IMR-90 (cell line): ENCODE measurements around the gene ARMC3. TPM values are rescaled to one million over a fixed set of nuclear protein-coding genes. Genes with fewer than 3 reads are reported as not detected.

Source experiments
- ATAC-seq: fragments of 200-7000 bp; cut with Tn5 transposase; 2 replicates; pipeline ENCODE4 v1.9.1; 2020; ENCODE audit warnings: low read depth, mild to moderate bottlenecking, moderate library complexity
- BruUV-seq: library from RNA; stranded (reverse); fragments of 400-500 nt; replicated peaks from 2 replicates; lab custom pipeline; 2021; lab: Mats Ljungman, UMichigan
- CTCF ChIA-PET: fragments of 300-600 bp; formaldehyde crosslinking; extraction: SDS; loops from one replicate; lab custom pipeline; 2021; ENCODE audit warnings: antibody characterized with exemption; lab: Yijun Ruan, JAX
- POLR2A ChIA-PET: fragments of 300-600 bp; sonication (Branson Sonifier 250); formaldehyde crosslinking; loops from one replicate; lab custom pipeline; 2022; ENCODE audit warnings: antibody characterized with exemption; ENCODE audit not compliant: unreplicated experiment; lab: Charles Lee
- DNase-seq: peaks from one replicate; pipeline ENCODE4 v3.0.0; 2013
- H2AFZ ChIP-seq: replicated peaks from 2 replicates; pipeline ENCODE3; 2013; ENCODE audit warnings: low read length, mild to moderate bottlenecking; ENCODE audit not compliant: poor library complexity
- H2AK5ac ChIP-seq: 2 replicates; pipeline ENCODE4 v1.6.1; 2013; ENCODE audit warnings: low read depth, low read length, inconsistent platforms
- H2AK9ac ChIP-seq: replicated peaks from 2 replicates; pipeline ENCODE3; 2013; ENCODE audit warnings: mild to moderate bottlenecking, low read depth, low read length, moderate library complexity; ENCODE audit not compliant: poor library complexity
- H2BK120ac ChIP-seq: 2 replicates; pipeline ENCODE4 v1.6.1; 2013; ENCODE audit warnings: low read depth, low read length, inconsistent platforms
- H2BK15ac ChIP-seq: 3 replicates; pipeline ENCODE4 v1.6.1; 2013; ENCODE audit warnings: low read depth, low read length, inconsistent platforms
- H2BK20ac ChIP-seq: 2 replicates; pipeline ENCODE4 v1.6.1; 2013; ENCODE audit warnings: low read depth, mild to moderate bottlenecking, inconsistent platforms, low read length, moderate library complexity
- H2BK5ac ChIP-seq: 2 replicates; pipeline ENCODE4 v1.6.1; 2013; ENCODE audit warnings: mild to moderate bottlenecking, low read depth, low read length, inconsistent platforms; ENCODE audit not compliant: poor library complexity, severe bottlenecking
- H3K14ac ChIP-seq: replicated peaks from 2 replicates; pipeline ENCODE4 v1.6.1; 2013; ENCODE audit warnings: low read depth, low read length, inconsistent platforms
- H3K18ac ChIP-seq: 2 replicates; pipeline ENCODE4 v1.6.1; 2013; ENCODE audit warnings: low read depth, low read length, control low read depth
- H3K23ac ChIP-seq: 2 replicates; pipeline ENCODE4 v1.6.1; 2013; ENCODE audit warnings: low read depth, low read length, inconsistent platforms
- H3K27ac ChIP-seq: 2 replicates; pipeline ENCODE4 v1.5.1; 2013; ENCODE audit warnings: mild to moderate bottlenecking, control low read depth, low read length; ENCODE audit not compliant: insufficient read depth
- H3K27me3 ChIP-seq: 2 replicates; pipeline ENCODE4 v1.6.1; 2013; ENCODE audit warnings: low read length; ENCODE audit not compliant: control insufficient read depth, insufficient read depth
- H3K36me3 ChIP-seq: 2 replicates; pipeline ENCODE4 v1.6.1; 2013; ENCODE audit warnings: low read length, mixed read lengths; ENCODE audit not compliant: control insufficient read depth, insufficient read depth
- H3K4ac ChIP-seq: 2 replicates; pipeline ENCODE4 v1.6.1; 2013; ENCODE audit warnings: low read depth, low read length, inconsistent platforms
- H3K4me1 ChIP-seq: 2 replicates; pipeline ENCODE4 v1.6.1; 2013; ENCODE audit warnings: low read length, mixed read lengths; ENCODE audit not compliant: control insufficient read depth, insufficient read depth
- H3K4me2 ChIP-seq: 2 replicates; pipeline ENCODE4 v1.6.1; 2013; ENCODE audit warnings: low read depth, mild to moderate bottlenecking, control low read depth, low read length, moderate library complexity
- H3K4me3 ChIP-seq: 2 replicates; pipeline ENCODE4 v1.5.1; 2013; ENCODE audit warnings: low read depth, mild to moderate bottlenecking, control low read depth, low read length, moderate library complexity; ENCODE audit not compliant: insufficient read depth
- H3K56ac ChIP-seq: 2 replicates; pipeline ENCODE4 v1.6.1; 2013; ENCODE audit warnings: low read length, inconsistent platforms; ENCODE audit not compliant: insufficient read depth; ENCODE audit errors: extremely low read depth
- H3K79me1 ChIP-seq, 2 experiments: 2 replicates each; pipeline ENCODE4 v1.6.1; 2013; ENCODE audit warnings: low read length in 2 of 2, inconsistent platforms in 1 of 2, low read depth in 1 of 2
- H3K9ac ChIP-seq: 2 replicates; pipeline ENCODE4 v1.6.1; 2013; ENCODE audit warnings: low read depth, low read length, control low read depth
- H3K9me1 ChIP-seq: 2 replicates; pipeline ENCODE4 v1.6.1; 2013; ENCODE audit warnings: low read length, inconsistent platforms; ENCODE audit not compliant: insufficient read depth
- H3K9me3 ChIP-seq: 2 replicates; pipeline ENCODE4 v1.6.1; 2013; ENCODE audit warnings: low read length; ENCODE audit not compliant: control insufficient read depth, insufficient read depth
- H4K20me1 ChIP-seq: 2 replicates; pipeline ENCODE4 v1.6.1; 2013; ENCODE audit warnings: low read length, inconsistent platforms; ENCODE audit not compliant: insufficient read depth
- H4K5ac ChIP-seq: 2 replicates; pipeline ENCODE4 v1.6.1; 2013; ENCODE audit warnings: mild to moderate bottlenecking, low read depth, low read length, control low read depth
- H4K8ac ChIP-seq, 2 experiments: 2 replicates each; pipeline ENCODE4 v1.6.1; 2013; ENCODE audit warnings: low read depth in 2 of 2, low read length in 2 of 2, control low read depth in 1 of 2, inconsistent platforms in 1 of 2
- H4K91ac ChIP-seq: 2 replicates; pipeline ENCODE4 v1.6.1; 2013; ENCODE audit warnings: low read depth, low read length, inconsistent platforms; ENCODE audit not compliant: insufficient read depth
- BHLHE40 ChIP-seq: fragments of 150-350 bp; IDR thresholded peaks from 2 replicates; pipeline ENCODE4 v1.6.1; 2016; ENCODE audit warnings: mild to moderate bottlenecking, low read depth, low read length
- CEBPB ChIP-seq: IDR thresholded peaks from 2 replicates; pipeline ENCODE4 v1.6.1; 2012; ENCODE audit warnings: low read depth, low read length, improper control_type of control experiment
- ELK1 ChIP-seq: fragments of 150-350 bp; IDR thresholded peaks from 2 replicates; pipeline ENCODE4 v1.6.1; 2016; ENCODE audit warnings: low read depth, mild to moderate bottlenecking, low read length, moderate library complexity, borderline replicate concordance
- FOS ChIP-seq: fragments of 150-350 bp; IDR thresholded peaks from 2 replicates; pipeline ENCODE4 v1.6.1; 2016; ENCODE audit warnings: low read depth, low read length
- MAFK ChIP-seq: IDR thresholded peaks from 2 replicates; pipeline ENCODE4 v1.6.1; 2012; ENCODE audit warnings: low read depth, low read length, improper control_type of control experiment
- MAZ ChIP-seq: IDR thresholded peaks from 2 replicates; pipeline ENCODE4 v1.6.1; 2012; ENCODE audit warnings: low read depth, mild to moderate bottlenecking, low read length, improper control_type of control experiment, moderate library complexity, borderline replicate concordance
- NFE2L2 ChIP-seq: fragments of 150-350 bp; IDR thresholded peaks from 2 replicates; pipeline ENCODE4 v1.6.1; 2016; ENCODE audit warnings: low read depth, mild to moderate bottlenecking, low read length
- POLR2A ChIP-seq: IDR thresholded peaks from 2 replicates; pipeline ENCODE4 v1.6.1; 2012; ENCODE audit warnings: mild to moderate bottlenecking, low read depth, low read length
- RAD21 ChIP-seq: IDR thresholded peaks from 2 replicates; pipeline ENCODE4 v1.6.1; 2012; ENCODE audit warnings: low read length, improper control_type of control experiment
- RCOR1 ChIP-seq: IDR thresholded peaks from 2 replicates; pipeline ENCODE4 v1.6.1; 2012; ENCODE audit warnings: mild to moderate bottlenecking, low read length, improper control_type of control experiment; ENCODE audit not compliant: insufficient replicate concordance
- RFX5 ChIP-seq: IDR thresholded peaks from 2 replicates; pipeline ENCODE4 v1.8.0; 2012; ENCODE audit warnings: low read depth, mild to moderate bottlenecking, low read length, moderate library complexity
- SMC3 ChIP-seq: fragments of 150-350 bp; IDR thresholded peaks from 2 replicates; pipeline ENCODE4 v1.6.1; 2016; ENCODE audit warnings: low read depth, mild to moderate bottlenecking, antibody characterized with exemption, low read length, moderate library complexity
- WGBS, 2 experiments: methylation state at CpG; one replicate each; pipeline versions ENCODE4 v1.1.5 to v1.1.7; 2013; ENCODE audit warnings: missing lambda C conversion rate in 2 of 2; ENCODE audit not compliant: insufficient read length in 1 of 2; ENCODE audit errors: extremely low coverage in 2 of 2; 5-methylcytosine and 5-hydroxymethylcytosine counted together
- dilution Hi-C: fragments of 300-500 bp; cut with HindIII; formaldehyde crosslinking; loops from one replicate; pipeline ENCODE4 v1.14.3; 2018; ENCODE audit warnings: low sequenced_read_pairs; ENCODE audit not compliant: unreplicated experiment
- in situ Hi-C: fragments of 300-500 bp; cut with MboI; formaldehyde crosslinking; loops from 3 replicates; pipeline ENCODE4 v1.14.3; 2019; ENCODE audit warnings: low sequenced_read_pairs, inconsistent platforms, mixed read lengths
- intact Hi-C: fragments of 100-400 bp; cut with micrococcal nuclease; formaldehyde crosslinking; loops from 2 replicates; pipeline ENCODE4 v1.10.0; 2022
- polyA plus RNA-seq, 3 experiments: library from polyadenylated mRNA; depleted of rRNA; stranded (reverse); fragments of >200 nt; gene quantifications; 2 replicates each; pipeline ENCODE4 v1.2.3, GENCODE V29; 2012; ENCODE audit warnings: low replicate concordance in 1 of 3
- total RNA-seq: library from RNA; depleted of rRNA; stranded (reverse); fragments of >200 nt; gene quantifications from 2 replicates; pipeline ENCODE4 v1.2.3, GENCODE V29; 2012
- TF ChIP-seq, protein P1 (sequence below): fragments of 150-350 bp; IDR thresholded peaks from 2 replicates; pipeline ENCODE4 v1.6.1; 2017; ENCODE audit warnings: mild to moderate bottlenecking, antibody characterized with exemption, low read length, low read depth

The ARMC3 gene
- total and polyA plus RNA-seq, 2 of the 4 experiments (the other 2 are of a cell fraction): not detected

DNA sequence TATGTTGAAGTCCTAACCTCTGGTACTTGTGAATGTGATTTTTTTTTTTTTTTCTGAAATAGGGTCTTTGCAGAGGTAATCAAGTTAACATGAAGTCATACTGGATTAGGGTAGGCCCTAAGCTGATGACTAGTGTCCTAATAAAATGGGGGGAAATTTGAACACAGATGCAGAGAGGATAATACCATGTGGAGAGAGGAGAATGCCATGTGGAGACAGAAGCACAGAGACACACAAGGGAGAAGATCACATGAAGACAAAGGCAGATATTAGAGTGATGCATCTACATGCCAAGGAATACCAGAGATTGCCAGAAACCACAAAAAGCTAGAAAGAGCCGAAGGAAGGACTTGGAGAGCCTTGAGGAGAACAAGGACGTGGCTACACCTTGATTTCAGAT is 28.5 kb upstream of the ARMC3 start:
- no peaks in the 10 kb centered on the region for H3K4me1 ChIP-seq
- no peak overlapping the region for H3K18ac ChIP-seq
- in situ Hi-C loops: no loop called here
- no peak overlapping the region for H2BK5ac ChIP-seq
- H3K9ac ChIP-seq: no peak overlapping the region
- no peak overlapping the region for H2AK9ac ChIP-seq
- no peak overlapping the region for H2BK20ac ChIP-seq
- TF ChIP-seq NFE2L2: no peak
- TF ChIP-seq MAFK: no peak
- TF ChIP-seq BHLHE40: no peak
- TF ChIP-seq, protein P1, sequence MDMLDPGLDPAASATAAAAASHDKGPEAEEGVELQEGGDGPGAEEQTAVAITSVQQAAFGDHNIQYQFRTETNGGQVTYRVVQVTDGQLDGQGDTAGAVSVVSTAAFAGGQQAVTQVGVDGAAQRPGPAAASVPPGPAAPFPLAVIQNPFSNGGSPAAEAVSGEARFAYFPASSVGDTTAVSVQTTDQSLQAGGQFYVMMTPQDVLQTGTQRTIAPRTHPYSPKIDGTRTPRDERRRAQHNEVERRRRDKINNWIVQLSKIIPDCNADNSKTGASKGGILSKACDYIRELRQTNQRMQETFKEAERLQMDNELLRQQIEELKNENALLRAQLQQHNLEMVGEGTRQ: no peak
- TF ChIP-seq POLR2A: no peak
- TF ChIP-seq RAD21: no peak
- TF ChIP-seq SMC3: no peak
- TF ChIP-seq FOS: no peak
- no peak for TF ChIP-seq MAZ
- no peak for TF ChIP-seq CEBPB
- TF ChIP-seq ELK1: no peak
- TF ChIP-seq RFX5: no peak
- TF ChIP-seq RCOR1: no peak
- no TSS peak for BruUV-seq
- WGBS, 2 experiments: no CpG with 5 or more reads among the region's 2 CpGs
- no peak overlapping the region for H2BK120ac ChIP-seq
- no peaks in the 10 kb centered on the region for H4K20me1 ChIP-seq
- no peak overlapping the region for H3K14ac ChIP-seq
- no peaks in the 10 kb centered on the region for H3K9me1 ChIP-seq
- H3K4me3 ChIP-seq: no peak overlapping the region
- no peak overlapping the region for H3K27ac ChIP-seq
- ATAC-seq: no peak
- H2BK15ac ChIP-seq: no peak overlapping the region
- 0 out of 2 replicates have a peak, but pooled peaks cover 1% of the 10 kb centered on the region for H3K27me3 ChIP-seq
- H2AFZ ChIP-seq: no peak overlapping the region
- ChIA-PET CTCF (interaction anchor here (0.6 kb wide), 1 partner anchor 21 kb away, joined by 3 read pairs; no protein-coding TSS in a partner anchor), POLR2A (no interaction called here)
- no peaks in the 10 kb centered on the region for H3K79me1 ChIP-seq
- no peak for DNase-seq
- dilution Hi-C loops: no loop called here
- H4K91ac ChIP-seq: no peak overlapping the region
- H3K56ac ChIP-seq: no peak overlapping the region
- no peak overlapping the region for H4K8ac ChIP-seq
- no peak overlapping the region for H4K5ac ChIP-seq
- H2AK5ac ChIP-seq: no peak overlapping the region
- H3K9me3 ChIP-seq: no peaks in the 10 kb centered on the region
- H3K23ac ChIP-seq: no peak overlapping the region
- no peak overlapping the region for H3K4ac ChIP-seq
- intact Hi-C loops: no loop called here
- no peaks in the 10 kb centered on the region for H3K36me3 ChIP-seq
- H3K4me2 ChIP-seq: no peak overlapping the region
